NCI-H2029 (cell line): ENCODE results near the gene LARGE1.
A peak's percentile ranks its signal among the peaks of the same experiment; 100 is the strongest.

ENCODE experiments used
- DNase-seq: peaks from one replicate; lab custom pipeline; 2025; lab: John Stamatoyannopoulos, UW

Gene LARGE1

DNA sequence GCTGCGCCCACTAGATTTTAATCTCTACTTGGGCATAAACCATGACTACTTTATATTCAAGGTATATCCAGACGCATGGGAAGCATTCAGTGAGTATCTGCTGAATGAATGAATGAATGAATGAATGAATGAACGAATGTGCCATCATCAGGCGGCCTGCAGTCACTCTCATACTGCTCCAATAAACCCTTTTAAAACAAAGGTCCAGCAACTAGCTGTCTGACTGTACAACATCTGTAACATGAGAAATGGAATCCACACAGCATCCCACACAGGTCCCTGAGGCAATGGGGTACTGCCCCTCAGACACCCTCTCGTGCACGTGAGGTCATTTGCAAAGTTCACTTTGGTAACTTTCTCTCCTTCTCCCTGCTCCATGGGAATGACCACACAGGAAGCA is 147.5 kb downstream of the LARGE1 start:
- DNase-seq: no peak

GRCh38 chr22:33771136-33771535 is 149.1 kb downstream of the LARGE1 start:
- no peak for DNase-seq

GRCh38 chr22:33770723-33771122 is 149.6 kb downstream of the LARGE1 start:
- no peak for DNase-seq

DNA sequence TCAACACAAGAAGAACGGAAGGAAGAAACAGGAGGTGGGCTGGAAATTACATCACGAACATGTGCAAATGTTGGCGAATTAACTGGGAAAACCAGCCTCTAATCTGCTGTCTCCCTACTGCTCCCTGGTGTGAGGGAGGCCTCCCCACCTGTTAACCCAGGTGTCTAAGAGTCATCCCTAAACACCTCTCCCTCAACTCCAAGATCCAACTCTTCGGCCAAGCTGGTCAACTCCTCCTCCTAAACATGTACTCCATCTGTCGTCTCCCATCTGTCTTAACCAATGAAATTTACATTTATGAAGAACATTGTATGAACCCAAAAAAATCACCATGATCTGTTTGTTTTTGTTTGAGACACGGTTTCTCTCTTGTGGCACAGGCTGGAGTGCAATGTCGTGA is 154.2 kb downstream of the LARGE1 start:
- no peak for DNase-seq

DNA sequence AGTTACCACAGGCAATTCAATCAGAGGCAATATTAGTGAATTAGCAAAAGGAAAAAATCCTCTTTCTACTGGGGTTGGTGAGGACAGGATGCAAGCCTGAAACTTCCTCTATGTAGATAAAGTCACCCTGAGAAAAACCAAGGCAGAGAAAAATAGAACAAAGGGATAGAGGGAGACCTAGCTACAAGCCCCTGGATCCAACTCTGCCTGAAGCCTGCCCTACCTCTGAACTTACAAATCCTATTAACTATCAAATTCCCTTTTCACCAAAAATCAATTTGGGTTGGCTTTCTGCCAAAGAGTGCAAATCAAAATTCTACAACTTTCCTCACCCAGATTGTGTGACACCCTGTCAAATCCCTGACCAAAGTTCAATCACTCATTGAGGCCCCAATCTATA is 161.3 kb downstream of the LARGE1 start:
- DNase-seq: no peak

- no peak for DNase-seq
These were observed 162.3 kb downstream of the LARGE1 start for GRCh38 chr22:33757802-33758483.

- DNase-seq: no peak
These were observed 163.1 kb downstream of the LARGE1 start for GRCh38 chr22:33757041-33757801.

DNA sequence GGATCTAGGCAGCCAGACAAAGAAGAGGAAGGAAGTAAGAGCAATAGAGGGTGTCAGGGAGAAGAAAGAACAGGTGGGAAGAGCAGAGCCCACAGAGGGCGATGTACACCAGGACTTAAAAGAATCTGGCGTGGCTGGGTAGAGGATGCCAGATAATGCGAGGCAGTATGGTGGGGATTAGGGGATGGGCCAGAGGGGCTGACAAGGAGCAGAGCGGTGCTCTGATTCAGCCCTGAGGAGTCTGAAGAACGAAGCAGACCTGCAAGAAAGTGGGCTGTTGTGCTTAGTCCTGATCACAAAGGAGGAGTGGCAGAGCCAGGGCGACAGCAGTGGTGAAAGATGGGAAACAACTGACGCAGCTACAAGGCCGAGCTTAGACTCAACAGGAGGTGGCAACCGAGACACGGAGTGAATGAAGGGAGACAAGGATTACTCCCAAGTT is 163.7 kb downstream of the LARGE1 start:
- no peak for DNase-seq

DNA sequence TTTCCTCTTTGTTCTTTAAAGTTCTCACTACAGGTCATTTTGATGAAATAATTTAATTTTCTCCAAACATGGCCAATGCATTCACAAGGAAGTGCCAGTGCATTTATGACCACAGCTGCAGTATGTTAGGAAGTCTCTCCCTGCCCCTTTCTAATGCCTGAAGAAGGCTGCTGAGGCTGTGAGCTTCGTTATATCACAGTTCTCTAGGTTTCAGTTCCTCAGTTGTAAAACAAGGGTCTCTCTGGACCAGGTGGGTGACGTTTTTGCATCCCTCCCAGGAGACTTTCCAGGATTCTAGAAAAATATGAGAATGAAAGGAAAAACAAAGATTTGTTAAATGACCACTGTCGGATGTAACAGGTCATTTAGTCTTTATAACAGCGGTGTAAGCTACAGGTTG is 171.6 kb downstream of the LARGE1 start:
- no peak for DNase-seq

GRCh38 chr22:33747576-33748180 is 172.6 kb downstream of the LARGE1 start:
- DNase-seq: peak; percentile 87

GRCh38 chr22:33747029-33747428 is 173.2 kb downstream of the LARGE1 start:
- DNase-seq: no peak

DNA sequence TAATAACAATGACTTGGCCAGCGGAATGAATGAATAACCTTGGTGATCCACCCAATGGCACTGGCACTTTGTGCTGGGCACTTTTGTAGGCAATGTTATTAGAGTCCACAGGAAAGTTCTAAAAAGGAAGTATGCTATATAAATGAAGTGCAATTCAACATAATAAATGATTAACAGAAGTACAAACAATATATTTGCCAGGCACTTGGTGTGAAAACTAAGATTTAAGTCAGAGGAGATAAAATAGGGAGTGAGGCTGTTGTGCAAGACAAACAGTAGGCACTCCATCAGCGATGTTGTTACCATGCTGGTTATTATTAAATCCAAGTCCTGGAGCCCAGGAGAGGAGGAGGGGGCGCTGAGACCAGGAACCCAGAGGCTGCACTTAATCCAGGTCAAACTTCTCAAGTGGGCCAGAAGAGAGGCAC is 173.8 kb downstream of the LARGE1 start:
- no peak for DNase-seq

DNA sequence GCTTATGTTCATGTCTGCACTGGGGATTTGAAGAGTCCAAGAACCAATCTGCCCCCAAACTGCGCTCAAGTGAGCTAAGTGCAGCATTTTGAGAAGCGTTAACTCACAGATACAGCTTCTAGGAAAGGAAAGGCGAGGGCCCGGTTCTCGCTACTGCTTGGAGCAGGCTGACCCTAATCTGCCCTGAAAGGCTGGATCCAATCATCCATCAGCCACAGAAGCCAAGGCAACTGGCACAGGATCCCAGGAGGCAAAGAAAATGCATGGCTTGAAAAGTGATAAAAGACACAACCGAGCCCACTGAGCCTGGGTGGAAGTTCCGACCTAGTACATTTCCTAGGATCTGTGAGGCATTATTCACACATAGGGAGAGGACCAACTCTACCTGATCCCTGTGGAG is 174.8 kb downstream of the LARGE1 start:
- no peak for DNase-seq

DNA sequence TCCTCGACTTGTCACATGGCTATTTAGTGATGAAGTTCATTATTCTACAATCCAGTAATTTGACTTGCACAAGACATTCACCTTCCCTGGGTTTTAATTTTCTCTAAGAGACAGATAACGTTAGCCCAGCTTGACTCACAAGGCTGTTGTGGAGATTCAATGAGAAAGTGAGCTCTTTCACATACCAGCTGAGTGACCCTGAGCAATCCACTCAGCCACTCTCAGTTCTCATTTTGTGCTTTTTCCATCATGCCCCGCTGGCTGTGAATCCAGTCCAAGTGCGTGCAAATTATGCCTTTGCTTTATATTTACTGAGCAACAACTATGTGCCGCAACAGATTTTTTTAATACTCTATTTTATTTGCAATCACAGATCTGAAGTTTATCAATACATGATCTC is 176.5 kb downstream of the LARGE1 start:
- no peak for DNase-seq

DNA sequence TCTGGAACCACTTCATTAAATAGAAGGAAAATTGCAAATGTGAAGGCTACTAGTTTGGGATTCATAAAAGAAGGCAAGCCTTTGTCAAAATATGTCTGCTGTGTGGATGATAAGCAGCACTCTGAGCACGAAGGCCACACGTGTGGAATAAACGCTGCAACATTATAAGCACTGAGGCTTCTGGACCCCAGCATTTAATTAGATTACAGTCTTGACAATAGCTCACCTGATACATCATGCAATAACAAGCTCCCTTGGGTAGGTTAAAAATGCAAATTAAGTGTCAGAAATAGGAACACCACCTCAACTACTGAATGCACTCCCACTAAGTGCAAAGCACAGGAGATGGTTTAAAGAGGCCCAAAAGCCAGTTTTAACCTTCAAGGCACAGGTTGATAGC is 179.3 kb downstream of the LARGE1 start:
- DNase-seq: no peak

- DNase-seq: no peak
These were observed 180.8 kb downstream of the LARGE1 start for GRCh38 chr22:33739516-33739915.

- DNase-seq: no peak
These were observed 182.6 kb downstream of the LARGE1 start for GRCh38 chr22:33737662-33738061.

DNA sequence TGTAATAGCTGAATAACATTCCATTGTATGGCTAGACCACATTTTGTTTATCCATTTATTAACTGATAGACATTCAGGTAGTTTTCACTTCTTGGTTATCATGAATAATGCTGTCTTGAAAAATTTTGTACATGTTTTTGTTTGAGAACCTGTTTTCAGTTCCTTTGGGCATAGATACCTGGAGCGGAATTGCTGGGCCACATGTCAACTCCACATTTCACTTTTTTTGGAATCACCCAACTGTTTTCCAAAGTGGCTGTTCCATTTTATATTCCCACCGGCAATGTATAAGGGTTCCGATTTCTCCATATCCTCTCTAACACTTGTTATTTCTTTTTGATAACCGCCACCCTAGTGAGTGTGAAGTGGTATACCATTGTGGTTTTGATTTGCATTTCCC is 184.3 kb downstream of the LARGE1 start:
- no peak for DNase-seq

GRCh38 chr22:33728847-33729246 is 191.4 kb downstream of the LARGE1 start:
- DNase-seq: no peak

DNA sequence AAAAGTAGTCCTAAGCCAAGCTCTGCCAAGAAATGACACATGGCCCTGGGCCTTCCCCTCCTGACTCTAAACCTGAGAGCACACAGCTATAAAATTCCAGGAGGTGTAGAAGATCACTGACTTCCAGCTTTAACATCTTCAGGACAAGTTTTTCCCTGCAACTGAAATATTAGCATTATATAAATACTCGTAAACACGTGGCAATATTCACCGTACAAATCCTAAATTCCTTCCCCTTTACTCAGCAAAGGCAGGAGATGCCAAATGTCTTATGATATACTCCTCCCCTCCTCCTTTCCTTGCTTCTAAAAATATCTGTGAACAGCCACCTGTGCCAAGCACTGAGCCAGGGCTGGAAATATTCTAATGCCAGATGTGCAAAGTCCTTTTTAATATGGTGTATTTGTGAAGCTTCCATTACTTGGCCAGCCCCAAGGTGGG is 194.0 kb downstream of the LARGE1 start:
- no peak for DNase-seq

DNA sequence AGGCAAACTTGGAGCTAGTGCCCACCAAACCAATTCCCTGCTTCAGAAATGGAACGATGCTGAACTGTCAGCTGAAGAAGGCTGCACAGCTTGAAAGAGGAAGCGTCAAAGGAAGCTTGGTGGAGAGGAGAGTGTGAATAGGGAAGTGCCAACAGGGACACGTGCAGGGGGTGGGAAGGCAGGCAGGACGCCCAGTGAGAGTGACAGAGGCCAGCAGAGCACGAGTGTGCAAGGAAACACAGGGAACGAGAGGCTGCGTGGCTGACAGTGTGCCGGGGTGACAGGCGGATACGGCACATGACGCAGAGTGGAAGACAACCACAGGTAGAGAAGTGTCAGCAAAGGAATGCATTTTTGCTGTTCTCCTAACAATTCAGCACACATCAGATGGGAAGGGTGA is 196.4 kb downstream of the LARGE1 start:
- DNase-seq: no peak

DNA sequence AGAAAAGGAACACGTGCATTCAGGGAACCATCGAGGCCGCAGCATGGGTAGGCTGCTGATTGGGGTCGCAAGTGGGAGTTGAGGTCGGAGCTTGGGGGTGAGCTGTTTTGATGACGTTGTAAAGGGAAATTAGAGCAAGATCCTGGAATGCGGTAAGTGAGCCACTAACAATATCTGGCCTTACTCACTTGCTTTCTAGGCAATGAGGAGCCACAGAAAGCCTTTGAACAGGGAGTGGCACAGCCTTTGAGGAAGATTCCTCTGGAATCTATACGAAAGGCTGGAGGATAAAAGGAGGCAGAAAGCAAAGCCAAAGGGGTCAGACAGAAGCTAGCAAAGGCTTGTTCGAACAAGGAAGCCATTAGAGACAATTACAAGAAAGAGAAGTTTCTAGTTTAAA is 197.5 kb downstream of the LARGE1 start:
- DNase-seq: no peak
